T-helper 9 cell (primary cell): ENCODE measurements around the gene HRAS.

Experiments used
- DNase-seq: peaks from one replicate; pipeline ENCODE4 v3.0.0-alpha.2; 2020

The HRAS gene

GRCh38 chr11:491358-491757, 44.0 kb downstream of the HRAS start:
- DNase-seq = no peak

GRCh38 chr11:490930-491260, 44.5 kb downstream of the HRAS start:
- DNase-seq = no peak

GRCh38 chr11:490186-490929, 45.0 kb downstream of the HRAS start:
- DNase-seq = no peak

- no peak for DNase-seq
Observed at GRCh38 chr11:489610-490185, 45.7 kb downstream of the HRAS start.

- no peak for DNase-seq
Observed at GRCh38 chr11:488992-489391, 46.4 kb downstream of the HRAS start.

GRCh38 chr11:488579-488978, 46.8 kb downstream of the HRAS start:
- DNase-seq = no peak

- DNase-seq = no peak
Observed at GRCh38 chr11:488062-488461, 47.3 kb downstream of the HRAS start.

GRCh38 chr11:487571-488021, 47.8 kb downstream of the HRAS start:
- DNase-seq = no peak

- no peak for DNase-seq
Observed at GRCh38 chr11:486189-486588, 49.2 kb downstream of the HRAS start.

GRCh38 chr11:484616-485015, 50.8 kb downstream of the HRAS start:
- DNase-seq = no peak
